Stimulated activated CD4-positive, alpha-beta T cell treated with anti-CD3 and anti-CD28 coated beads, Interleukin-2, amount 100 ng/mL, for 24 hours (primary cell): ENCODE results near the gene TAX1BP3.
A peak's percentile ranks its signal among the peaks of the same experiment; 100 is the strongest.

Experiments used
- DNase-seq, 2 donors: peaks; one replicate each; pipeline ENCODE4 v3.0.0-alpha.2; 2020

The TAX1BP3 gene

GRCh38 chr17:3657874-3658783, 10.2 kb downstream of the TAX1BP3 start:
- DNase-seq, result no peak

DNA sequence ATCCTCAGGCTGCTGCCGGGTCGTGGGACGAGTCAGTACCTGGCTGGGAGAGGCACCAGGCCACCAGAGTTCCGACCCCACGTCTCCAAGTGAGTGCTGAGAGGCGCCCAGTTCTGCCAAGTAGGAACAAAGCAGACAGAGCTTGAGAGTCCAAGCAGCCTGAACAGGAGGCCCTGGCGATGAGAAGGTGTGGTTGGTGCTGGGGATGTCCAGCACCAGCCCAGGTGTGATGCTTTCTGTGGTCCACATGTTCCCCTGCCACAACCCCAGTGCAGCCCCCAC, 10.8 kb downstream of the TAX1BP3 start:
- no peak for DNase-seq

GRCh38 chr17:3656755-3657587, 11.4 kb downstream of the TAX1BP3 start:
- no peak for DNase-seq

DNA sequence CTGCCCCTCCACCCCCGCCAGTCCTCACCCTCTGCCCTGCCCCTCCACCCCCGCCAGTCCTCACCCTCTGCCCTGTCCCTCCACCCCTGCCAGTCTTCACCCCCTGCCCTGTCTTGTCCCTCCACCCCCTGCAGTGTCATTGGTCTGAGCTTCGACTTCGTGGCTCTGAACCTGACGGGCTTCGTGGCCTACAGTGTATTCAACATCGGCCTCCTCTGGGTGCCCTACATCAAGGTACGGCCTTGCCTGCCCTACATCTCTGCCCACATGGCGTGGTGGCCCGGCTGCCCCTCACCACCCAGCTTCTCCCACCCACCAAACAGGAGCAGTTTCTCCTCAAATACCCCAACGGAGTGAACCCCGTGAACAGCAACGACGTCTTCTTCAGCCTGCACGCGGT, 12.0 kb downstream of the TAX1BP3 start:
- DNase-seq, result no peak

- no peak for DNase-seq
These were observed 12.6 kb downstream of the TAX1BP3 start for GRCh38 chr17:3655766-3656165.

DNA sequence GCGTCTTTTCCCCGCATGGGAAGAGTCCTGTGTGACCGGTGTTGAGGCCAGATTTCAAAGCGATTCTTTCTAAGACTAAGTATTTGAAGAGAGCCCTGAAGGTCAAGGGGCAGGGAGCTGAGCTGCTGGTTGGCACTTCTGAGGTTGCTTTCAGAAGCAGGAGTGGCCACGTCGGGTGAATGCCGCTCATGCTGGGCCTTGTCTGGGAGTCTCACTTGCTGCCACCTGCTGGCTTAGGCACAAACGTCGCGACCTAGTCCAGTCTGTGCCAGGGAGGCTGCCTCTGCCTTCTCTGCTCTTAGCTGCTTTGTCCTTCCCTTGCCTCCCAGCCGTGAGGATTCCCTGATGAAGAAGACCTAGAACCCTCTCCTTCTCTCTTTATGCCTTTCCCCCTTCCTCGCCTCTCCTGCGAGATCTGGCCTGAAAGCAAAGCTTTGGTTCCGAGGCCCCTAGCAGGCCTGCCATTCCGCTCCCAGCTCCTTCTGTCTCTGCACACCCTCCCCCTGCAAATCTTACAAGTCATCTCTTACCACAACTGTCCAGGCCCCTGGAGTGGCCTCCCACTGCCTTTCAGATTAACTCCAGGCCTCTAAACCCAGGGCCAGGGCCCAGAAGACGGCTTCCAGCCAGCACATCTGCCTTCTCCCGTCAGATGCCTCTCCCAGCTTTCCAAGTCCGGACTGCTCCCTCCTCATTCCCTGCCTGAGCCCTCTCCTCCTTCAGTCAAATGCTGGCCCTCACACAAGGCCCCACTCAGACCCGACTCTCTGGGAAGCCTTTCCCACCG, 20.4 kb downstream of the TAX1BP3 start:
- DNase-seq, result peak; percentile 49 to 61

GRCh38 chr17:3647251-3647650, 21.1 kb downstream of the TAX1BP3 start:
- no peak for DNase-seq

- DNase-seq, result no peak
These were observed 23.1 kb downstream of the TAX1BP3 start for GRCh38 chr17:3645310-3645709.

GRCh38 chr17:3643889-3644349, 24.5 kb downstream of the TAX1BP3 start:
- DNase-seq, result peak in 1 of 2 donors; percentile 29

GRCh38 chr17:3641717-3642486, 26.5 kb downstream of the TAX1BP3 start:
- DNase-seq, result no peak

GRCh38 chr17:3641014-3641413, 27.4 kb downstream of the TAX1BP3 start:
- no peak for DNase-seq

- DNase-seq, result peak in 1 of 2 donors; percentile 52
These were observed 28.3 kb downstream of the TAX1BP3 start for GRCh38 chr17:3639981-3640596.

GRCh38 chr17:3636908-3637373, 31.4 kb downstream of the TAX1BP3 start:
- no peak for DNase-seq

DNA sequence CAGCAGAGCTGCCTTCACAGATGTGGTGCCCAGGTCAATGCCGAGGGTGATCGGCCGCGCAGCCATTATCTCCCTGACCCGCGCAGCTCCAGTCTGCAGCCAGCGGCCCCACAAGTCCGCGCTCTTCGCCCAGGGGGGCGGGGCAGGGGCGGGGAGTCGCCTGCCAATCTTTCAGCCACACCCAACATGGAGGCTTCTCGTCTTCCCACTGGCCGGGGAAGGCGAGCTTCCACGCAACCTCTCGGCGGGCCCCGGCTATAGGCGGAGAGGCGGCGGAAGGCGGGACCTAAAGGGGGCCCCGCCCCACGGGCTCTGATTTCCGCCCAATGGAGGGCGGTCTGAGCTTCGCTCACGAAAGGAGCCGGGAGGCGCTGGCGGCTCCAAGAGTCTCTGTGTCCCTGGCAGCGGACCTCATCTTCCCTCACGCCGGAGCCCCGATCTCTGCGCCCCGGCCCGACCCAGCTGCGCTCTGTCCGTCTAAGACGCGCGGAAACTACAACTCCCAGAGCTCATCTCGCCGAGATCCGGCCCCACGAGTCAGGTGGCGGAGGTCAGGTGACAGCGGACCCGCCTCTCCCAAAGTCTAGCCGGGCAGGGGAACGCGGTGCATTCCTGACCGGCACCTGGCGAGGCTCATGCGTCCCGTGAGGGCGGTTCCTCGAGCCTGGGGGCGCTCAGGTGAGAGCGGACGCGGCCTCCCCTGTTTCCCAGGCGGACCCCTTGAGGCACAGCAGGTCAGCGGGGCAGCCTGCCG, 32.0 kb downstream of the TAX1BP3 start, which contains the start of the genes CTNS and SHPK:
Gene CTNS (plus strand): TSS at position 607 of the 754 bp plus-strand sequence. CDS start 3,447 bp downstream, outside the sequence.
Gene SHPK (minus strand): TSS at position 97 of the 754 bp plus-strand sequence. CDS start 31 bp downstream, at position 66.
- DNase-seq, result peak; percentile 95 to 96

- DNase-seq, result no peak
These were observed 32.8 kb downstream of the TAX1BP3 start for GRCh38 chr17:3635474-3636153.

DNA sequence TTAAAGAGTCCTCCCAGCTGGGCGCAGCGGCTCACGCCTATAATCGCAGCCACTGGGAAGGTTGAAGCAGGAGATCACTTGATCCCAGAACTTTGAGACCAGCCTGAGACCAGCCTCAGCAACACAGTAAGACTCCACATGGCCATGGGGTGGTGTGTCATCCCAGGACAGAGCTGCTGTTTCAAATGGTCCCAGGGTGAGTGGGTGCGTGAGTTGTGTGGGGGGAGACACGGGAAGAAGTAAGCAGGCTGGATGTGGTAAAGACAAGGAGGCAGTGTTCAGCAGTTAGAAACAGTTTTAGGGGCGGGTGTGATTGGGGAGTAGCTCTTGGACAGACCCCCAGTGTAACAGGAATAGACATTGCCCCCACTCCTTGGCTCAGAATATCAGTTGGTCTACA, 36.1 kb downstream of the TAX1BP3 start:
- DNase-seq, result no peak

DNA sequence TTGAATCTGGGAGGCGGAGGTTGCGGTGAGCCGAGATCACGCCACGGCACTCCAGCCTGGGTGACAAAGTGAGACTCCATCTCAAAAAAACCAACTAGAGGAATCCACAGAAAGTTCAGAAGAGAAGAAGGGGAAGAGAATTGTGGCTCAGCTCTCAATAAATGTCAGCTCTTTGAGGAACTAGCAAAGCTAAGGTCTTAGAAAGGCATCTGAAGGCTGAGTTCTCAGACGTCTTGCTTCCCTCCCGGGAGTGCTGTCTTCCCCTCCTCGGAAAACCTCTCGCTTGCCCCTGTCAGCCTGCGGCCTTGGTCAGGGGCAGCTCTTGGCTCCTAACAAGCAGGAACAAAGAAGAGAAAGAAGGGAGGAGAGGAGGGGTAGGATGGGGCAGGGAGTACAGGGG, 37.6 kb downstream of the TAX1BP3 start:
- no peak for DNase-seq

DNA sequence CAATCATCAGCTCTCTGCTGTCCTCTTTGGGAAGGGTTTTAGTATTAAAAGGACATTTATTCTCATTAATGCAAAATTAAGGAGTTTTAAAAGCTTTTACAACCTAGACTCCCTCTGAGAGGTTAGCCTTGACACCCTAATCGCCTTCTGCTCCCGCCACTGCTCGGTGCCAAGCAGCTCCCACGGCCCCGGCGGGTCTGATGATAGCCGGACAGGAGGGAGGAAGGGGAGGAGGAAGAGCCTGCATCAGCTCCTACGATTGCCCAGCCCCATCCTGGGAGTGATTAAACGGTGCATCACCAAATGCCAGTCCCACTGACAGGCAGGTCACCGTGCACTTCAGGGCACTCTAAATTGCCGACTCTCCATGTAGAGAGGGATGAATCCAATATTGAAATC, 40.6 kb downstream of the TAX1BP3 start:
- no peak for DNase-seq

DNA sequence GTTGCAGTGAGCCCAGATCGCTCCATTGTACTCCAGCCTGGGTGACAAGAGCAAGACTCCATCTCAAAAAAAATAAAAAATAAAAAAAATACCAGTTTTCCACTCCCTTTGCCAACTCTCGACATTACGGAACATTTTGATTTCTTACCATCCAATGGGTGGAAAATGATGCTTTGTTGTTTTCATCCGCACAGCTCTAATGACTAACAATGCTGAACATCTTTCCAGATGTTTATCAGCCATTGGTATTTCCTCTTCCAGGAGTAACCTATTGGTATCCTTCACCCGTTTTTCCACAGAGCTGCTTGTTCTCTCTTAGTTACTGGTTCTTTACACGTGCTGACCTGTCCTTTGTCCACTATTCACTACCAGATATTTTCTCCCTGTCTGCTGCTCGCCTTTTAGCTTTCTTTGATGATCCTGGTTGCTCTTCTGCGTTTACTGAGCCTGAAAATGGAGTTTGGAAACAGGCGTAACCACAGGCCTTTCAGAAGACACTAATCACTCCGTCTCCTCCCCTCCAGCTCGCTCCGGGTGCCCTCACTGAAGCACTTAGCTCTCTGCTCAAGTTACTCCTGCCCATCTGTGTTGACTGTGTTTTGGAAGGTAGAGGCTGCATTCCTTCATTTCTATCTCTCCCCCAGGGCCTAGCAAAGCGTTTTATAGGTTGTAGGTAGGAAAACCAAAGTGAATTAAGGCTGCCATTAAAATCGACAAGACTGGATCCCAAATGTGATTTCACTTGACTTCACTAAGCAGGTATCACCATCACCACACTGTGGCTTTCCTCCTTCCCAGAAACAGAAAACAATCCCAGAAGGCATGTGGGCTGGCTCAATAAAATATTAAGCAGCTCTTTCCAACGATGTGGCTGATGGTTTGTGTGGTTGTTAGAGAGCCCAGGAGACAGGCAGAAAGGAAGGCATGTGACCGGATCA, 41.3 kb downstream of the TAX1BP3 start:
- DNase-seq, result no peak
